ENCODE measurements around the gene ABHD16B. TPM values are rescaled to one million over a fixed set of nuclear protein-coding genes. Genes with fewer than 3 reads are reported as not detected.
A peak's percentile ranks its signal among the peaks of the same experiment; 100 is the strongest.

The ABHD16B gene
- total RNA-seq, 1 experiment from 2014 or later = not detected

GRCh38 chr20:63881451-63882226 lies 20.3 kb downstream of the ABHD16B start:
- peaks cover 45% of the 10 kb centered on the region for H4K20me1 ChIP-seq (ENCODE audit: low read length)
- BruUV-seq (replicated peaks) = no TSS peak
- H3K27me3 ChIP-seq (ENCODE audit: low read length) = no peaks in the 10 kb centered on the region
- 0 out of 2 replicates have a peak, but pooled peaks cover 8% of the 10 kb centered on the region for H3K4me1 ChIP-seq (ENCODE audit: insufficient read depth, low read length)
- H3K79me2 ChIP-seq (ENCODE audit: low read length) = peaks cover 64% of the 10 kb centered on the region
- H2AFZ ChIP-seq (ENCODE audit: low read length) = no peak overlapping the region
- intact Hi-C loops (cut with micrococcal nuclease) = no loop called here
- no peak for ATAC-seq
- ChIA-PET CTCF (no interaction called here), POLR2A (ENCODE audit: unreplicated experiment) (interaction anchor here (1.1 kb wide), 1 partner anchor 13 kb away, joined by 5 read pairs; no protein-coding TSS in a partner anchor)
- H3K9me2 ChIP-seq (replicated peaks; ENCODE audit: low read length) = no peaks in the 10 kb centered on the region
- H3K9ac ChIP-seq (ENCODE audit: low read length) = no peak overlapping the region
- no peak for DNase-seq
- peaks cover 56% of the 10 kb centered on the region for H3K36me3 ChIP-seq (ENCODE audit: low read depth, low read length)
- H3K9me3 ChIP-seq (ENCODE audit: low read length) = no peaks in the 10 kb centered on the region
- TF ChIP-seq EZH2 (IDR thresholded peaks at IDR 0.05; ENCODE audit: low read length, unreplicated experiment) = no peak
- TF ChIP-seq EZH2phosphoT487 (IDR thresholded peaks at IDR 0.05; ENCODE audit: borderline replicate concordance, low read length) = no peak
- TF ChIP-seq CTCF (conservative IDR thresholded peaks at IDR 0.05; ENCODE audit: low read depth, low read length) = no peak
- H3K4me2 ChIP-seq (ENCODE audit: low read length) = no peak overlapping the region
- H3F3A ChIP-seq (ENCODE audit: low read length, unreplicated experiment) = no peaks in the 10 kb centered on the region
- no peak overlapping the region for H3K4me3 ChIP-seq (ENCODE audit: low read length)
- no peak overlapping the region for H3K27ac ChIP-seq (ENCODE audit: low read length)

- no peak overlapping the region for H3K9ac ChIP-seq (ENCODE audit: low read length)
- no peak for TF ChIP-seq EZH2 (IDR thresholded peaks at IDR 0.05; ENCODE audit: low read length, unreplicated experiment)
- no peak for TF ChIP-seq CTCF (conservative IDR thresholded peaks at IDR 0.05; ENCODE audit: low read depth, low read length)
- no peak for TF ChIP-seq EZH2phosphoT487 (IDR thresholded peaks at IDR 0.05; ENCODE audit: borderline replicate concordance, low read length)
- no peaks in the 10 kb centered on the region for H3K27me3 ChIP-seq (ENCODE audit: low read length)
- no peaks in the 10 kb centered on the region for H3K9me3 ChIP-seq (ENCODE audit: low read length)
- no peak overlapping the region for H3K4me2 ChIP-seq (ENCODE audit: low read length)
- H3K9me2 ChIP-seq (replicated peaks; ENCODE audit: low read length) = no peaks in the 10 kb centered on the region
- no peak for DNase-seq
- H3K79me2 ChIP-seq (ENCODE audit: low read length) = peaks cover 66% of the 10 kb centered on the region
- H3K36me3 ChIP-seq (ENCODE audit: low read depth, low read length) = peaks cover 58% of the 10 kb centered on the region
- no peak overlapping the region for H3K4me3 ChIP-seq (ENCODE audit: low read length)
- H4K20me1 ChIP-seq (ENCODE audit: low read length) = peaks cover 43% of the 10 kb centered on the region
- H3F3A ChIP-seq (ENCODE audit: low read length, unreplicated experiment) = no peaks in the 10 kb centered on the region
- ChIA-PET CTCF (no interaction called here), POLR2A (ENCODE audit: unreplicated experiment) (interaction anchor here (1.1 kb wide), 1 partner anchor 12 kb away, joined by 5 read pairs; no protein-coding TSS in a partner anchor)
- no peak overlapping the region for H3K27ac ChIP-seq (ENCODE audit: low read length)
- H2AFZ ChIP-seq (ENCODE audit: low read length) = no peak overlapping the region
- BruUV-seq (replicated peaks) = no TSS peak
- peak; percentile 32; the same call in 1 of the 2 replicates for ATAC-seq
- 0 out of 2 replicates have a peak, but pooled peaks cover 8% of the 10 kb centered on the region for H3K4me1 ChIP-seq (ENCODE audit: insufficient read depth, low read length)
- intact Hi-C loops (cut with micrococcal nuclease) = no loop called here
These were observed 21.2 kb downstream of the ABHD16B start for GRCh38 chr20:63882257-63883200.
